Osteoblast (primary cell): ENCODE measurements around the gene IMPA2. TPM values are rescaled to one million over a fixed set of nuclear protein-coding genes. Genes with fewer than 3 reads are reported as not detected.

Experiments used
- DNase-seq: peaks from one replicate; pipeline ENCODE4 v3.0.0; 2011; ENCODE audit warnings: low spot score, mixed read lengths; ENCODE audit not compliant: insufficient read length; ENCODE audit errors: missing footprints
- H2AFZ ChIP-seq: 2 replicates; pipeline ENCODE4 v1.6.0; 2011; ENCODE audit warnings: mild to moderate bottlenecking, low read length
- H3K27ac ChIP-seq: 2 replicates; pipeline ENCODE4 v1.5.1; 2011; ENCODE audit warnings: mild to moderate bottlenecking, low read depth, low read length, moderate library complexity
- H3K27me3 ChIP-seq: 2 replicates; pipeline ENCODE4 v1.6.0; 2012; ENCODE audit warnings: mild to moderate bottlenecking, control low read depth, inconsistent platforms, low read length, moderate library complexity; ENCODE audit not compliant: insufficient read depth
- H3K36me3 ChIP-seq: 2 replicates; pipeline ENCODE4 v1.5.1; 2011; ENCODE audit warnings: mild to moderate bottlenecking, low read length, control low read depth, moderate library complexity; ENCODE audit not compliant: insufficient read depth
- H3K4me1 ChIP-seq: 2 replicates; pipeline ENCODE4 v1.5.1; 2011; ENCODE audit warnings: mild to moderate bottlenecking, low read length, control low read depth, moderate library complexity; ENCODE audit not compliant: insufficient read depth
- H3K4me2 ChIP-seq: 2 replicates; pipeline ENCODE4 v1.6.0; 2011; ENCODE audit warnings: mild to moderate bottlenecking, low read length; ENCODE audit not compliant: insufficient read depth
- H3K4me3 ChIP-seq: fragments of 200-600 bp; sonication (generic); 3 replicates; pipeline ENCODE4 v1.5.1; 2012; ENCODE audit warnings: mild to moderate bottlenecking, low read length, inconsistent platforms; ENCODE audit not compliant: insufficient read depth
- H3K79me2 ChIP-seq: 2 replicates; pipeline ENCODE4 v1.6.0; 2012; ENCODE audit warnings: mild to moderate bottlenecking, low read length, control low read depth, inconsistent platforms; ENCODE audit not compliant: insufficient read depth
- H3K9me3 ChIP-seq: 2 replicates; pipeline ENCODE4 v1.5.1; 2011; ENCODE audit warnings: low read depth, low read length, control low read depth
- H4K20me1 ChIP-seq: 2 replicates; pipeline ENCODE4 v1.6.0; 2012; ENCODE audit warnings: mild to moderate bottlenecking, low read length, control low read depth; ENCODE audit not compliant: insufficient read depth
- total RNA-seq: library from RNA; depleted of rRNA; stranded (reverse); fragments of >200 nt; gene quantifications from 2 replicates; pipeline ENCODE4 v1.2.3, GENCODE V29; 2012
- TF ChIP-seq, protein P1 (sequence below): IDR thresholded peaks from 2 replicates; pipeline ENCODE4 v1.5.1; 2011; ENCODE audit warnings: mild to moderate bottlenecking, low read depth, low read length, moderate library complexity; ENCODE audit errors: extremely low read depth

Gene IMPA2
- total RNA-seq, 1 donor: 11.2 TPM

DNA sequence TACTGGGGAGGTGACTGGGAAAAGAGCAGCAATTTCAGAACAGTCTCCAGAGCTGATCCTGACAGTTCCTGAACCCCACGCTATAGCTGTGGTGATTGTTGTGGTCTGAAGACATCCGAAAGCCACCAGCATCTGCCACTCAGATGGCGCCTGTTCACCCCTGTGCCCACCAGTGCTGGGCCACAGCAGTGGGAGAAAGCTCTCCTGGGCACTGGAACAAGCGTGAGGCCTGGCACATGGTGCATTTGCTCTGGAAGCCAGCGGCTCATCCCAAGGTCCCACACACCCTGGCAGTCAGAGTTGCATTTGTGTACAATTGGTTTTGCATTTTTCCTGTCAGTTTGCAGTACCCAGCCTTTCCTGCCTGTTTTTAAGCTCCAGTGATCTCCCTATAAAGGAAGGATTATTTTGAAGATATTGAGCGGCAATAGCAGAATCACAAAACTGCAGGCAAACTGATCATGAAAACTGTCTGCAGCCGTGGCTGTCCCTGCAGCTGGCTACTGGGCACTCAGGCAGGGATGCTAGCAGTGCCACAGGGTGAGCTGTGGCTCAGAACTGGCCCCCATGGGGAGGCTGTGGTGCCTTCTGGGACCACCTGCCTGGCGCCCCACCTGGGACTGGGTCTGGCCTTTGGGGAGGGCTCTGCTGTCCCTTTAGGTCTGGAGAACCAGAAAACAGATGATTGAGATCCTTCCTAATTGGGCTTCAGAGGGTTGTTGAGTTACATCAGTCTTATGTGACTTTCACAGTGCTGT, 30.1 kb downstream of the IMPA2 start:
- peak overlapping the region; percentile 74 for H3K27ac ChIP-seq
- H3K79me2 ChIP-seq: no peaks in the 10 kb centered on the region
- peak overlapping the region; percentile 54 for H3K4me3 ChIP-seq
- H4K20me1 ChIP-seq: no peaks in the 10 kb centered on the region
- H3K4me1 ChIP-seq: peaks cover 39% of the 10 kb centered on the region
- peak; percentile 48 for DNase-seq
- TF ChIP-seq, protein P1, sequence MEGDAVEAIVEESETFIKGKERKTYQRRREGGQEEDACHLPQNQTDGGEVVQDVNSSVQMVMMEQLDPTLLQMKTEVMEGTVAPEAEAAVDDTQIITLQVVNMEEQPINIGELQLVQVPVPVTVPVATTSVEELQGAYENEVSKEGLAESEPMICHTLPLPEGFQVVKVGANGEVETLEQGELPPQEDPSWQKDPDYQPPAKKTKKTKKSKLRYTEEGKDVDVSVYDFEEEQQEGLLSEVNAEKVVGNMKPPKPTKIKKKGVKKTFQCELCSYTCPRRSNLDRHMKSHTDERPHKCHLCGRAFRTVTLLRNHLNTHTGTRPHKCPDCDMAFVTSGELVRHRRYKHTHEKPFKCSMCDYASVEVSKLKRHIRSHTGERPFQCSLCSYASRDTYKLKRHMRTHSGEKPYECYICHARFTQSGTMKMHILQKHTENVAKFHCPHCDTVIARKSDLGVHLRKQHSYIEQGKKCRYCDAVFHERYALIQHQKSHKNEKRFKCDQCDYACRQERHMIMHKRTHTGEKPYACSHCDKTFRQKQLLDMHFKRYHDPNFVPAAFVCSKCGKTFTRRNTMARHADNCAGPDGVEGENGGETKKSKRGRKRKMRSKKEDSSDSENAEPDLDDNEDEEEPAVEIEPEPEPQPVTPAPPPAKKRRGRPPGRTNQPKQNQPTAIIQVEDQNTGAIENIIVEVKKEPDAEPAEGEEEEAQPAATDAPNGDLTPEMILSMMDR: no peak
- peak overlapping the region; percentile 73 for H2AFZ ChIP-seq
- H3K9me3 ChIP-seq: no peaks in the 10 kb centered on the region
- H3K27me3 ChIP-seq: no peaks in the 10 kb centered on the region
- H3K4me2 ChIP-seq: peak overlapping the region; percentile 73
- no peaks in the 10 kb centered on the region for H3K36me3 ChIP-seq

DNA sequence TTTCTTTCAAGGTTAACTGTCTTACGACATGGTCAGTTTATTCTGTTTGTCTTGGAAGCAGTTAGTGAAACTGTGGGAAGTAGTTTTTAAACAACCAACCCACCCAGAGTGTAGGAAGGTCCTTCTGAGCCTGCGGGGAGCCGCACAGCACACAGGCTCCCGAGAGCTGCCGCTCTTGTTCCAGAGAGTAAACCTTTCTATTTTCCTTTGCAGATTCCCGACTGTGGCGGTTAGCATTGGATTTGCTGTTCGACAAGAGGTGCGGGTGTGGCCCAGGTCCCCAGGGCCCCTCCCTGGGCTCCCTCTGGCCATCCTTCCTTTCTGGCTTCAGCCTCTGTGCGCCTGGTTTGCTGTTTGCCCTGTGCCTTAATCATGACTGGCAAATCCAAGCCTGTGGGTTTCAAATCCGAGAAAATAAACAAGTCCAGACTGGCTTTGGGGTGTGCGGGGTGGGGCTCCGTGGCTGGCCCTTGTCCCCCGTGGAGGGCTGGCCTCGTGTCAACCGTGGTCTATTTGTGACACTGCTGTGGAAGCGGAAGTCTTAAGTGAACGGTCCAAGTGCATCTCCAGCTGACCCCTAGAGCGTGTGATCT, 30.7 kb downstream of the IMPA2 start:
- peak; percentile 88 for DNase-seq
- Histone ChIP-seq H3K27me3 (no peaks in the 10 kb centered on the region), H3K4me3 (peak overlapping the region; percentile 54), H2AFZ (peak overlapping the region; percentile 73), H3K79me2 (no peaks in the 10 kb centered on the region), H3K4me1 (peaks cover 43% of the 10 kb centered on the region), H4K20me1 (no peaks in the 10 kb centered on the region), H3K9me3 (no peaks in the 10 kb centered on the region), H3K27ac (peak overlapping the region; percentile 74), H3K4me2 (peak overlapping the region; percentile 73), H3K36me3 (no peaks in the 10 kb centered on the region)
- TF ChIP-seq, protein P1: no peak

DNA sequence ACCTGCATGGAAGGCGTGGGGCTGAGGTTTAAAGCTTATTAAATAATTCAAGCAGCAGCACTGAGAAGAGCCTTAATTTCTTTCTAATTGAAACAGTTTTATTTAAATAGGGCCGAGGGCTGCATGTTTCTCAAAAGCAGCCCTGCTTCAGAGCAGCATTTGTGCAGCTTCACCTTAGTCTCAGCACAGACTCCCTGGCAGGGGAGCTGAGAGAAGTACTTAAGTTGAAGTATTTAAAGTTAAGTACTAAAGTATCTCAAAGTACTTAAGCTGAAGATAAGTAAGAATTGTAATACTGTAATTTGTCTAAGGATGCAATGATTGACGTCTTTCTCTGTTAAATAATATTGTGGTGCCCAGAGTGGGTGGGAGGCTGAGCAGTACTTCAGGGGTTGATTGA, 31.4 kb downstream of the IMPA2 start:
- H3K9me3 ChIP-seq: no peaks in the 10 kb centered on the region
- no peak overlapping the region for H3K4me2 ChIP-seq
- DNase-seq: no peak
- no peaks in the 10 kb centered on the region for H3K79me2 ChIP-seq
- H4K20me1 ChIP-seq: no peaks in the 10 kb centered on the region
- no peaks in the 10 kb centered on the region for H3K36me3 ChIP-seq
- H2AFZ ChIP-seq: no peak overlapping the region
- H3K4me1 ChIP-seq: peaks cover 43% of the 10 kb centered on the region
- no peak overlapping the region for H3K27ac ChIP-seq
- no peak overlapping the region for H3K4me3 ChIP-seq
- no peaks in the 10 kb centered on the region for H3K27me3 ChIP-seq
- TF ChIP-seq, protein P1: no peak

DNA sequence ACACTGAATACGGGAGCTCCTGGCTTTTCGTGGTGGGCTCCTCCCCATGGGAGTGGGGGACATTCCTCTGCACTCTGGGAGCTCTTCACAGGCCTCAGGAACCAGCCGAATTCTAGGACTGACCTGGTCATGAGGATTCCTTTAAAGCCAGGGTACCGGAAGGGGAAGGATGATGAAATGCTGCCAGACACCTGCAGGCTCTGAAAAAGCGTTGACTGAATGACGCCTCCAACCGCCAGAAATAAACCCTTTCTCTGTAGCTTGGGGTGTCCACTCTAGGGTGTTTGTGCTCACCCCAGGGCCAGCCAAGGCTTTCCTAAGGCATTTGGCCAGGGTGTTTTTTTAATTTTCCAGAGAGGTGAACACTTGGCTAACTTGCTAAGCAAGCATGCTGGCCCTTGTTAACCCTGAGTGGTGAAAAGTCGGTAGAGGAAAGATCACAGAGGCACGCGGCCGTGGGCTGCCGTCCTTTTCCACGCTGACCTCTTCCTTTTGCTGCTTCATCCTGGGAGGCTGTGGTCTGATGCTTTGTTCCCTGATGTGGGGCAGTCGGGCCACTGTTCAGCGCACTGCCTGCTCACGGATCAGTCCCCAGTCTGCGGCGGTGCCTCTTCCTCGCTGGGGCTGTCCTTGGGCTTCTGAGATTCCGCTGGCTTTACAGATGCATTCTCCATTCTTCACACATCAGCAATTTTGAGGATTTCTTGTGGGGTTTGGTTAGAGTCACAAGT, 32.0 kb downstream of the IMPA2 start:
- Histone ChIP-seq H2AFZ (no peak overlapping the region), H3K27ac (no peak overlapping the region), H3K79me2 (no peaks in the 10 kb centered on the region), H3K4me3 (no peak overlapping the region), H3K36me3 (no peaks in the 10 kb centered on the region), H3K27me3 (no peaks in the 10 kb centered on the region), H4K20me1 (no peaks in the 10 kb centered on the region), H3K9me3 (no peaks in the 10 kb centered on the region), H3K4me2 (no peak overlapping the region), H3K4me1 (peaks cover 43% of the 10 kb centered on the region)
- TF ChIP-seq, protein P1: no peak
- peak; percentile 48 for DNase-seq
